Activated CD4-positive, alpha-beta T cell treated with anti-CD3 and anti-CD28 coated beads for 4 hours (primary cell): Measurements from ENCODE around the gene ASB18.

Source experiments
- DNase-seq, 2 donors: peaks; one replicate each; pipeline ENCODE4 v3.0.0-alpha.2; 2020

ASB18 gene

DNA sequence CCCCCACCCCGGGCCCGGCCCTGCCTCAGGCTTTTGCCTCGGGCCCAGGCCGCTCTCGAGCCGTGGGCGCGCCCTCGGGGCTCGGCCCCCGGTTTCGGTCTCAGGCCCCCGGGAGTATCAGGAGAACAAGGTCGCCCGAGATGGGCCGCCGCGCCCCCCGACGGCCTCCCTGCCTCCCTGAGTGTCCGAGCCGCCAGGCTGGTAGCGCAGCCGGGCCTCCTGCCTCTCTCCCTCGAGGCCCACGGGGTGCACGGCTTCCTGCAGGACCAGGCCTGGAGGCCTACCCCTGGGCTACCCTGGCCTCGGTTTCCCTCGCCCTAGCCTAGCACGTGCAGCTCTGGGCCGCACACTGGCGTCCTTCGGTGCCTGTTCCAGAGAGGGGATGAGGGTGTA is 104.4 kb downstream of the ASB18 start:
- DNase-seq, result no peak

DNA sequence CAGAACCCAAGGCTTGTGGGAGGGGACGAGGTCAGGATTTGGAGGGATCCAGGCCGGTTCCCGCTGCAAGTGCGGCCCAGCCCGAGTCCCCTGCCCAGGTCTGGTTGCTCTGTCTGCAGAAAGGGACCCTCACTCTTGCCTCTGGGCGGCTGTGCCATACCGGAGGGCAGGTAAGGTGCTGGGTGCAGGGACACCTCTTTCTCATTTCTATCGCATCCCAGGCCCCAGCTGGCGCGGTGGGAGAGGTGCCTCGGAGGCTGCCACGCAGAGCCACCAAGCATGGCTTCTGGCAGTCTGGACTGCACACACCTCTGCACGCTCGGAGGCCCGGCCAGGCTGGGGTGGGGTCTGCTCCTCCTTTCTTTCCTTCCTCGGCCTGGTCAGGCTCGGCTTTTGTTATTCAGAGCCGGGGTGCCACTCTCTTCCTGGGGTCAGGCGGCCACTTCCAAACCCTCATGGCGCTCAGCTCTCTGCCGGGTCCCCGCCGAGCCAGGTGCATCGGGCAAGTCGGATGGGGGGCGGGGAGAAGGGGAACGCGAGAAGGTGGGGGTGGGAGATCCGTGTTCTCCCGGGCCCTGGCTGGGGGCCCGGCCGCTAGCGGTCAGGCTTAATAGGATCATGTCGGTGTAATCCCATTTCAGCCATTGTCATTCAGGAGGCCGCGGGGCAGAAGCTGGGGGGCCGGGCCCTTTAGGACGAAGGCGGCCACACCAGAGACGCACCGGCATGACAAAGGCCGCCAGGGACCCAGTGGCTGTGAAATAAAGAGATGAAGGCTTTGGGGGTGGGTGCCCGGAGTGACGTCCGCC is 105.0 kb downstream of the ASB18 start:
- no peak for DNase-seq

DNA sequence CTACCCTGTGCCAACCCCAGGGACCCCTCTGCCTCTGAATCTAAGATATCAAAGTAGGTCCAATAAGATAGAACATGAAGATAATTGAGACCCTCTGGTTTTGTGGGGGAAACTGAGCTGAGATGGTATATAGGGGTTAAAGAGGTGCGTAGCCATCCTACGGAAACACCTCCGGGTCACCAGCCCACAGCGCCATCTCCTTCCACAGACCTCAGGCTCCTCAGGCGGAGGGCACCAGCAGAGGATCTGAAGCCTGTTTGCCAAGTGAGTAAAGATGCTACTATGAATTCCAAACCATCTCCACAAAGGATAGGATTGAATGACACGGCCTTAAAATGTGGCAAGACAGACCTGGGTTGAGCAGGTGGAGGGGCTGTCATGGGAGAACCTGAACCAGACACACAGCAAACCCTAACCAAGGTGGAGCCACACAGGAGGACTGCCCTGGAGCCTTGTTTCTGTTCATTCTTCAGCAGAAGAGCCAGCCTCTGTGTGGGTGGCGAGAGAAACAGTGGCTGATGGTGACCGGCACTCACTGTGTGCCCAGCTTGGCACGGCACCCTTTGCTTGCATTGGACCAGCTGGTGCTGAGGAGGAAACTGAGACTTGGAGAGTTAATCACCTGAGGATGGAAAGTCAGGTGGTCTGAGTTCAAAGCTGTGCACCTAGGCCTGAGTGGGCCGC is 106.2 kb downstream of the ASB18 start:
- no peak for DNase-seq

DNA sequence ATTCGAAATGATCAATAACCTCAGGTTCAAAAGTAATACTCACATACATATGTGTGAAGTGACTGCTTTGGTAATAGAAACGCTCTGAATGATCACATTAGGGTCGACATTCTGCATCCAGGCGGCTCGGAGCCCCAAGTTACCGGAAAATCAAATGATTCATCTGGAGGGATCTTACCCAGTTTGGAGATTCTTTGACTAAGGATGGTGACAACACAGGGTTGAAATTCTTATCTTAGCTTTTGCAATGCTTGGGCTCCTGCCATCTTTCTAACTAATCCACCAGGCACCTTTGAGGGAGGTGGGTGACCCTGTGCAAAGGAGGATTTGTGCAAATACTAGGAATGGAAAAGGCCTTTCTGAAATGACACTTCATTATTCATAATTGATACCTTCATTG is 106.8 kb downstream of the ASB18 start:
- DNase-seq, result no peak

- DNase-seq, result no peak
Measured at GRCh38 chr2:236156860-236157194, 107.4 kb downstream of the ASB18 start.

- DNase-seq, result no peak
Measured at GRCh38 chr2:236156095-236156859, 107.9 kb downstream of the ASB18 start.

DNA sequence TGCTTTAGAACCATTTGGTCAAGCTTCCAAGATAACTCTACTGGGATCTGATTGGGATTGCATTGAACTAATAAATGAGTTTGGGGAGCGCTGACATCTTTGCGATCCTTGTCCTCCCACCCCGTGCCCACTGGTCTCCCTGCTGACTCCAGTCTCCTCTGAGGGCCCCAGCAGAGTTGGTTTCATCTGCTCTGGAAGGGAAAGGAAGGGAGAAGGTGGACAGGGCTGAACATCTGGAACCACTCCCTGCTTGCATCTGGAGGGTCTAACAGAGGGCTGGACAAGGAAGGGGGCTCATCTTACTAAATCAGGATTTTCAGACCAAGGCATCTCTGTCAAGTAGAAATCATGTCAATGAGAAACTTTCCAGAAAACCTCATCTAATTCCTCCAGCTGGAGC is 108.8 kb downstream of the ASB18 start:
- no peak for DNase-seq

DNA sequence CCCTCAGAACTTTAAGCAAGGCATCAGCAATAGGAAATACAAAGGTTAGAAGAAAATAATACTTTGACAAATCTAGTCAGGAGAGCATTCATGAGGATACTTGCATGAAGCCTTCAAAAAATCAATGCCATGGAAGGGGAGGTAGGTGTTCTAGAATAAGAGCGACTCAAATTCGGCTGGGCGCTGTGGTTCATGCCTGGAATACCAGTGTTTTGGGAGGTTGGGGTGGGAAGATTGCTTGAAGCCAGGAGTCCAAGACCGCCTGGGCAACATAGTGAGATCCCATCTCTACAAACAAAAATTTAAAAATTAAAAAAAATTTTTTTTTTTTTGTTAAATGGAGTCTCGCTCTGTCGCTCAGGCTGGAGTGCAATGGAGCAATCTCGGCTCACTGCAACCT is 117.8 kb downstream of the ASB18 start:
- DNase-seq, result no peak

DNA sequence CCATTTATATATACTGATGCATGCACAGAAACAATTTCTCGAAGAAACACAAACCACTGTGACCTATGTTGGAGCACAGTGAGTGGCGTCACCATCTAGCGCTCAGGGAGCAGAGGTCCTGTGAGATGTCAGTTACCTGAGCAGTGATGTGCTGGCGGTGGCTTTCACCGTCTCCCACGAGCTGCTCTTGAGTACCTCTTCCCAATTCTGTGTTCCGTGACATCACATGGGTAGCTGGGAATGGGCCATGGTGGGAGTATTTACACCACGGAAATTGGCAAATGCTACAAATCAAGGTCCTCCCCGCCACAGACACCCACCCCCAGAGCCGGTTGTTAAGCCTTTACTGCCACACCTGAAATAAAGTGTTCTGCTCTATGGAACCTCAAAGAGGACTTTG is 120.4 kb downstream of the ASB18 start:
- DNase-seq, result no peak
